HG03439 (cell line): Measurements from ENCODE around the gene RAB24.
"Not testable (repeated sequence)": the region's sequence is repeated elsewhere in the genome, so short reads cannot be mapped to it uniquely, and the experiment has no call there.

ENCODE experiments used
- ATAC-seq: cut with Tn5 transposase; IDR thresholded peaks from one replicate; pipeline ENCODE4 v1.9.1; 2021; ENCODE audit warnings: mild to moderate bottlenecking, moderate library complexity; ENCODE audit not compliant: unreplicated experiment

RAB24 gene

GRCh38 chr5:177303121-177303924 lies at the start of gene RAB24, which contains the start of gene PRELID1:
RAB24 (minus strand) TSS chr5:177303719; CDS start chr5:177303288, 431 bp downstream.
PRELID1 (plus strand) TSS chr5:177303799; CDS start chr5:177303986, 187 bp downstream.
- peak; percentile 61 for ATAC-seq

GRCh38 chr5:177353093-177353492 lies 49.6 kb upstream of the RAB24 start:
- no peak for ATAC-seq

DNA sequence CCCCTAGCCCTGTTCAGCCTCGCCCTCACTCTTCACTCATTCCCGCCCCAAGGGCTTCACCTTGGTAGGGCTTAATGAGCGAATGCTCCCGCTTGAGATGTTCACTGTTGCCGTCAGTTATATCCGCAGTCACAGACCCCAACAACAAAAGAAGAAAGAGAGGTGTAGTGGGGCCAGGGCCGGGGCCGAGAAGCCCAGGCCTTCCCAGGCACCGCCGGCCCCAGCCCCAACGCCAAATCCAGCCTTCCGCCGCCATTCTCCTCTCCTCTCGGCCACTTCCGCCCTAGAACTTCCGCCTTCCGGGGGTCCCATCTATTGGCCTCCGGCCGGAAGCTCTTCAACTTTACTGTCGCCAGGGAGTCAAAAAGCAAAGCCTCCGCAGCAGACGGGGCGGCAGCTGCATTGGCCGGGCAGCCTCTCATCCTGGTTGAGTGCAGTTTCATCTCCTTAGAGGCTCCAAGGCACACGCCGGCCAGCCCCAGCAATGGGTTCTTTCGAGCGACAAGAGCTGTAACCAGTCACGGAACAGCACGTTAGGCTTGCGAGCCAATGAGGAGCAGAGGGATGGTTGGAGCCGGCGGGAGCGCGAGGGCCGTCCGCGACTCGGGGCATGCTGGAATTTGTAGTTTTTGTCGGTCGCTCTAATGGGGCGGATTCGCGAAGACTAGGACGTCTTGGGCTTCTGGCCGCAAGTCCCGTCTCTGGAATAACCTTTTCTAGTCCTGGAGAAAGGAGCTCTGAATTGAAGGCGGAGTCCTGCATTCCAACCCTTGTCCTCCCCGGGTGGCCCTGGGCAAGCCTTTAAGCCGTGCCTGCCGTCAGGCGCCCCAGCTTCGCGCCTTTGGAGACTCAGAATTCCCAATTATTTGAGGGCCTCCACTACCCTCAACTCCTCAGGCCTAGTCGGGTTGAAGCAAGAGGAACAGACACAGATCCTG lies 48.1 kb upstream of the RAB24 start, which contains the start of gene LMAN2:
TSS of gene LMAN2 (minus strand) at position 277 of the 938 bp plus-strand sequence. CDS start at position 256, 21 bp downstream.
- ATAC-seq = peak; percentile 86

DNA sequence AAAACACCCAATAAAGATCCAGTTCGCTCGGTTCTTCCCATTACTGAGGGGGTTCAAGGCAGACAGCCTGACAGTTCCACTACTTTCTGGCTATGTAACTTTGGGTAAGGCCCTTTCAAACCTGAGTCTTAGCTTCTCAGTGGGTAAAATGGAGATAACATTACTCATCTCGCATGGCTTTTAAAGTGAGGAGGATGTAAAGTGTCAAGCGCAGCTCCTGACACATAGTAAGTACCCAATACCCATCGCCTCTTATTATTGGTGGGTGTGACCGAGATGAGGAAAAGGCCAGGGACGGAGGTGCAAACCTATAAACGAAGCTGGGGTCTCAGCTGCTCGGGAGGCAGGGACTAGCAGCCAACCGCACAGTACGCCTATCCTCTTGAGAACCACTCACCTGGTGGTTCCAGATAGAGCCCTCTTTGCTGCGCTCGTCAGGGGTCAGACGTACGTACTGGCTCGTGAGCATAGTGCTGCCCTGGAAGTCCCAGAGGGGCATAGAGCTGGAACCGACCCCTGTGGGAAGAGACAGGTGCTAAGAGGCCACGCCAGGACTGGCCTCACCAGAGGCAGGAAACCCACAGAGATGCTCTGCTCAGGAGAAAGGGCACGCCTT lies 47.4 kb upstream of the RAB24 start:
- no peak for ATAC-seq

GRCh38 chr5:177349762-177350161 lies 46.2 kb upstream of the RAB24 start:
- no peak for ATAC-seq

DNA sequence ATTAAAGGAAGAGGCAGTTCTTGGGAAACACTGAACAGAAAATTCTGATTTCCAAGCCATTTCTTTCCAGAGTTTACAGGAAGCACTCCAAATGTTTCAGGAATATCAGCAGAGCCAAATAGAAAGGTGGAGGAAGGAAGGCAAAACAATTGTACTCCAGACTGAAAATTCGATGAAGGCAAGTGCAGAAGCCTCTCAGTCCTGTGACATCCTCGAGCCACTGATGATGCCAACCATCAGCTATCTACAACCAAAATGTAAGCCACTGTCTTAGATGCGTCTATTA lies 45.8 kb upstream of the RAB24 start:
- ATAC-seq = no peak

- ATAC-seq = no peak
Observed at GRCh38 chr5:177347699-177348098, 44.2 kb upstream of the RAB24 start.

- ATAC-seq = no peak
Observed at GRCh38 chr5:177346820-177347219, 43.3 kb upstream of the RAB24 start.

DNA sequence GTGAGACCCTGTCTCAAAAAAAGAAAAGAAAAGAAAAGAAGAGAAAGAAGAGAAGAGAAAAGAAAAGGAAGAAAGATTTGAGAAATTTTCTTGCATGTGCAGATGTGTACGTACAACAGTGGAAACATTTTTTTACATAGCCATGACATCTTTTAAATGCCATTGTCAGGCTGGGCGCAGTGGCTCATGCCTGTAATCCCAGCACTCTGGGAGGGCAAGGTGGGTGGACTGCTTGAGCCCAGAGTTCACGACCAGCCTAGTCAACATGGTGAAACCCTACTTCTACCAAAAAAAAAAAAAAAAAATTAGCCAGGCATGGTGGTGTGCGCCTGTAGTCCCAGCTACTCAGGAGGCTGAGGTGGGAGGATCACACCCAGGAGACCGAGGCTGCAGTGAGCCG lies 41.4 kb upstream of the RAB24 start:
- no peak for ATAC-seq

DNA sequence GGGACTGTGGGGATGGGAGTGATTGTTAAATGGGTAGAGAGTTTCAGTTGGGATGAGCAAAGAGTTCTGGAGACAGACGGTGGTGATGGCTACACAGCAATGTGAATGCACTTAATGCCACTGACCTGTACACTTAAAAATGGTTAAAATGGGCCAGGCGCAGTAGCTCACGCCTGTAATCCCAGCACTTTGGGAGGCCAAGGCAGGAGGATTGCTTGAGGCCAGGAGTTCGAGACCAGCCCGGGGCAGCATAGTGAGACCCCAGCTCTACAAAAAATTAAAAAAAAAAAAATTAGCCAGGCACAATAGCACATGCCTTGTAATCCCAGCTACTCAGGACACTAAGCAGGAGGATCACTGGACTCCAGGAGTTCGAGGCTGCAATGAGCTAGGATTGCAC lies 40.3 kb upstream of the RAB24 start:
- ATAC-seq = no peak

DNA sequence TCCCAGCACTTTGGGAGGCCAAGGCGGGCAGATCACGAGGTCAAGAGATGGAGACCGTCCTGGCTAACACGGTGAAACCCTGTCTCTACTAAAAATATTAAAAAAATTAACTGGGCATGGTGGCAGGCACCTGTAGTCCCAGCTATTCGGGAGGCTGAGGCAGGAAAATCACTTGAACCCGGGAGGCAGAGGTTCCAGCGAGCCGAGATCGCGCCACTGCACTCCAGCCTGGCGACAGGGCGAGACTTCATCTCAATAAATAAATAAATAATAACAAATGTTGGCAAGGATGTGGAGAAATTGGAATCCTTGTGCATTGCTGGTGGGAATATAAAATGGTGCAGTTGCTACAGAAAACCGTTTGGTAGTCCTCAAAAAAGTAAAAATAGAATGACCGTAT lies 39.5 kb upstream of the RAB24 start:
- not testable (repeated sequence) for ATAC-seq

DNA sequence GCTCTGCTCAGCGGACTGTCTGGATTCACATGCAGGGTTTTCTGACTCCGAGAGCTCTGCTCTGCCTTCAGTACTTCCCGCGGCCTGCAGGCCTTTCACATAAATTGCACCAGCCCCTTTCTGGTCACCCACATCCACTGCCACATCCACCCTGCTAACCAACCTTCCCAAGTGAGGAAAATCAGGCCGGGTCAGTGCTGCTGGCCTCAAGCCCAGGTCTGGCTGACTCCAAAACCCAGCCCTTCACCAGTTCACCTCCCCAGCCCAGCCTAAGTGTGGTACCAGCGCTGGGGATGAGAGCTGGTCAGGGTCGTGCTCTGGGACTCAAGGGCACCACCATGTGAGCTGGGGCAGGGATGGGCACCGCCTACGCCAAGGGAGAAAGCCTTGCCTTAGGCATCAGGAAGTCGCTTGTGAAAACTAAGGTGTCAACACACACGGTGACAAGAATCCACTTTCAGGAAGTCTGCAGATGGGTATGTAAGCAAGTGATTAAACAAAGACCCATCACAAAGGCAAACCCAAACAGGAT lies 35.7 kb upstream of the RAB24 start:
- ATAC-seq = no peak

- ATAC-seq = no peak
Observed at GRCh38 chr5:177338251-177339106, 35.0 kb upstream of the RAB24 start.

DNA sequence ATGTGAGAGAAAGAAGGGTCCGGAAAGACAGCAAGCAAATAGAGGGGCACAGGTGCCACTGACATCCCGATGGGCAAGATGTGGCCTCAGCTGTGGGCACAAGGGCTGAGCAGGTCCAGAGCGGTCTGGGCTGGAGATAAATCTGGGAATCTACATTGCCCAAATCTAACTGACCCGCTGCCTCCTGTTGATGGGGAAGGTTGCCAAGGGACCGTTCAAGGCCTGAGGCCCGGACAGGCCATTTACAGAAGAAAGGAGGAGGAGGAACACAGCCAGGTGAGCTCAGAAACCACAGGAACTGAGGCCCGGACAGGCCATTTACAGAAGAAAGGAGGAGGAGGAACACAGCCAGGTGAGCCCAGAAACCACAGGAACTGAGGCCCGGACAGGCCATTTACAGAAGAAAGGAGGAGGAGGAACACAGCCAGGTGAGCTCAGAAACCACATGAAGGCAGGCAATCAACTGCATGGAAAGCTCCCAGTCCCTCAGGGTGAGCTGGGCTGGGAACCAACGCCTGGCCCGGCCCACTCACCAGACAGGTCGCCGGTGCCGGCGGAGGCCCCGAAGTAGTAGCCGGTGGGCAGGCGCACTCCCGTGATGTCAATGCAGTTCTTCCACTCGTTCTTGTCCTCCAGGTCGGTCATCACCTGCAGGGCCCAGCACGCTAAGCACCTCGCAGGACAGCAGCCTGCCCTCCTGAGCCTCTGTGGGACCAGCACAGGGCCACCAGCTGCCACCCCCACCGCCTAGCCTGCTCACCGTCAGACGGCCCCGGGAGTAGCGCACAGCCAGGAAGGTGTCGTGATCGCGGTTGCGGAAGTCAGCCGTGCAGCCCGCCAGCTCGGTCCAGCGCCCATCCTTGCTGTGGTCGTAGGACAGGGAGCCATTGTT lies 33.3 kb upstream of the RAB24 start:
- ATAC-seq = no peak

DNA sequence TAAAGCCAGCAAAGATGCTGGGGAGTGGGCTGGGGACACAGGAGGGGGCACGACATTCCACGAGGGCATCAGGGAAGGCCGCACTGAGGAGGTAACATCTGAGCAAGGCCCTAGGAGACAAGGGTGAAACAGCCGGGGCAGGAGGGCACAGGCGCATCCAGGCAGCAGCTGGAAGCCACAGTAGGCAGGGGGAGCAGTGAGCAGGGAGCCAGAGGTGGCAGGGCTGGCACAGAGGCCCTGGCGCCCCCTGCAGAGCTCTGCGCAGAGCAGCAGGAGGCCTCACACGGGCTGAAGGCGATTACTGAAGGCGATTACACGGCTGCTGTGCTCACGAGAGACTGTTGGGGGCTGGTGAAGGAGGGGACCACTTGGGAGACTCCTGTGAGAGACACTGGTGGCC lies 32.6 kb upstream of the RAB24 start:
- ATAC-seq = no peak

- no peak for ATAC-seq
Observed at GRCh38 chr5:177335701-177336065, 32.2 kb upstream of the RAB24 start.

- no peak for ATAC-seq
Observed at GRCh38 chr5:177334781-177335700, 31.5 kb upstream of the RAB24 start.

- ATAC-seq = no peak
Observed at GRCh38 chr5:177334155-177334551, 30.6 kb upstream of the RAB24 start.
